ENCODE data around the gene UGCG.

UGCG gene

DNA sequence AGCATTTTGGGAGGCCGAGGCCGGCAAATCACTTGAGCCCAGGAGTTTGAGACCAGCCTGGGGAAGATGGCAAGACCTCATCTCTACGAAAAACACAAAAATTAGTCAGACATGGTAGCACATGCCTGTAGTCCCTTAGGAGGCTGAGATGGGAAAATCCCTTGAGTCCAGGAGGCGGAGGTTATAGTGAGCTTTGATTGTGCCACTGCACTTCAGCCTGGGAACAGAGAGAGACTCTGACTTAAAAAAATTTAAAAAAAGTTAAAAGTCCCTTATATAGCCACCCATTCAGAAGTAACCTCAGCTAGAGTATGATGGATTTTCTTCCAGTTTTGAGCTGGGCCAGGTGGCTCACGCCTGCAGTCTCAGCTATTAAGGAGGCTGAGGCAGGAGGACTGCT, 72.4 kb downstream of the UGCG start:
- H3K4me3 ChIP-seq (ENCODE audit: control insufficient read depth, low read depth, low read length) = no peak overlapping the region
- no peak for DNase-seq (ENCODE audit: low read depth)
- TF ChIP-seq, protein P1, sequence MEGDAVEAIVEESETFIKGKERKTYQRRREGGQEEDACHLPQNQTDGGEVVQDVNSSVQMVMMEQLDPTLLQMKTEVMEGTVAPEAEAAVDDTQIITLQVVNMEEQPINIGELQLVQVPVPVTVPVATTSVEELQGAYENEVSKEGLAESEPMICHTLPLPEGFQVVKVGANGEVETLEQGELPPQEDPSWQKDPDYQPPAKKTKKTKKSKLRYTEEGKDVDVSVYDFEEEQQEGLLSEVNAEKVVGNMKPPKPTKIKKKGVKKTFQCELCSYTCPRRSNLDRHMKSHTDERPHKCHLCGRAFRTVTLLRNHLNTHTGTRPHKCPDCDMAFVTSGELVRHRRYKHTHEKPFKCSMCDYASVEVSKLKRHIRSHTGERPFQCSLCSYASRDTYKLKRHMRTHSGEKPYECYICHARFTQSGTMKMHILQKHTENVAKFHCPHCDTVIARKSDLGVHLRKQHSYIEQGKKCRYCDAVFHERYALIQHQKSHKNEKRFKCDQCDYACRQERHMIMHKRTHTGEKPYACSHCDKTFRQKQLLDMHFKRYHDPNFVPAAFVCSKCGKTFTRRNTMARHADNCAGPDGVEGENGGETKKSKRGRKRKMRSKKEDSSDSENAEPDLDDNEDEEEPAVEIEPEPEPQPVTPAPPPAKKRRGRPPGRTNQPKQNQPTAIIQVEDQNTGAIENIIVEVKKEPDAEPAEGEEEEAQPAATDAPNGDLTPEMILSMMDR (IDR thresholded peaks at IDR 0.05; ENCODE audit: control insufficient read depth, insufficient read depth, low read depth, low read length, missing control alignments) = no peak

DNA sequence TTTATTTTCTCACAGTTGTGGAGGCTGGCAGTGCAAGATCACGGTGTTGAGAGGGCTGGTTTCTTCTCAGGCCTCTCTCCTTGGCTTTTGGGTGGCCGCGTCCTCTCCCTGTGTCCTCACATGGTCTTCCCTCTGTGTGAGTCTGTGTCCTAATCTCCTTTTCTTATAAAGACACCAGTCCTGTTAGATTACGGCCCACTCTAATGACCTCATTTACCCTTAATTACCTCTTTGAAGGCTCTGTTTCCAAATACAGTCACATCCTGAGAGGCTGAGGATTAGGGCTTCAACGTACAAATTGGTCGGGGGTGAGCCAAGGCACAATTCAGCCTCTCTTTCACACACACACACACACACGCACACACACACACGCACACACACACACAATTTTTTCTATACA, 73.0 kb downstream of the UGCG start:
- H3K4me3 ChIP-seq (ENCODE audit: control insufficient read depth, low read depth, low read length) = no peak overlapping the region
- DNase-seq (ENCODE audit: low read depth) = no peak
- TF ChIP-seq, protein P1 (IDR thresholded peaks at IDR 0.05; ENCODE audit: control insufficient read depth, insufficient read depth, low read depth, low read length, missing control alignments) = no peak

GRCh38 chr9:111970827-111971226, 74.2 kb downstream of the UGCG start:
- DNase-seq (ENCODE audit: low read depth) = no peak
- H3K4me3 ChIP-seq (ENCODE audit: control insufficient read depth, low read depth, low read length) = no peak overlapping the region
- TF ChIP-seq, protein P1 (IDR thresholded peaks at IDR 0.05; ENCODE audit: control insufficient read depth, insufficient read depth, low read depth, low read length, missing control alignments) = no peak

DNA sequence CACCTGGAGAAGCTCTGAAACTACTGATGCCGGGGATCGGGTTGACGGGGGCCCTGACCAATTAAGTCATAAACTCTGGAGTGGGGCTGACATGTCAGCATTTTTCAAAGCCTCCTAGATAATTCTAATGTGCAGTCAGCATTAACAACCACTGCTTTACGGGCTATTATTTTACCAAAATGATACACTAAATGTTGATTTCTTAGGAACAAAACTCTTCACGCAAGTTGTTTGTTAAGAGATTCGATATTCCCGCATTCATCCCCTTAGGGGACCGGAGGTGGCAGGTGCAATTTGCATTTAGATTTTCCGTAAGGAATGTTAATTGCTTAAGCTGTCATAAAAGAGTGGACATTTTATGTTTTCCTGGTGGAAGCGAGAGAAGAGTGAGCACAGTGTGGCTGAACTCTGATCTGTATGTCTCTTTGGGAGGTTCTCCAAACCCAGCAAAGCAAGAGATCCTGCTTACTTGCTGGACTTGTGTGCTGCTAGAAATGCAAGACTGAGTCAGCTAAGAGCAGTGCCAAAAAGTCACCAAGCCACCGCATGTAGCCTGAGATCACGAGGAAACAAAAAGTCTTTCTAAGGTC, 77.6 kb downstream of the UGCG start:
- DNase-seq (ENCODE audit: low read depth) = peak; percentile 29
- TF ChIP-seq, protein P1 (IDR thresholded peaks at IDR 0.05; ENCODE audit: control insufficient read depth, insufficient read depth, low read depth, low read length, missing control alignments) = no peak
- H3K4me3 ChIP-seq (ENCODE audit: control insufficient read depth, low read depth, low read length) = no peak overlapping the region

DNA sequence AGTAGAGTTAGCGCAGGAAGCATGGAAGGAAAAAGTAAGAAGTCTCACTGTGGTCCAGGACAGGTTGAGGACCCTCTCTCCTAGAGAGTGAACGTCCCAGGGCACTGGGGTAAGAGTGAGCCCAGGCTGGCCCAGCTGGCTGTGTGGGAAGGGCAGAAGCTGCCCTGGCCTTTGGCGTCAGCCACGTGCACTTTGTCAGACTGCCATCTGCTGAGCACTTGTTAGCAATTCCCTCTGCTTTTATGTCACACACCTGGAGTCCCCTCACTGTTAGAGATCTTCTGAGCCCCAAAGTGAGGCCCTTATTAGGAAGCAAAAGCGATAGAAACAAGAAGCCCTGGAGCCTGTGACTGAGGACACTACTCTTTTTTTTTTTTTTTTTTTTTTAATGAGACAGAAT, 79.1 kb downstream of the UGCG start:
- TF ChIP-seq, protein P1 (IDR thresholded peaks at IDR 0.05; ENCODE audit: control insufficient read depth, insufficient read depth, low read depth, low read length, missing control alignments) = no peak
- H3K4me3 ChIP-seq (ENCODE audit: control insufficient read depth, low read depth, low read length) = no peak overlapping the region
- no peak for DNase-seq (ENCODE audit: low read depth)

GRCh38 chr9:111978616-111979015, 82.0 kb downstream of the UGCG start:
- no peak for DNase-seq (ENCODE audit: low read depth)
- TF ChIP-seq, protein P1 (IDR thresholded peaks at IDR 0.05; ENCODE audit: control insufficient read depth, insufficient read depth, low read depth, low read length, missing control alignments) = no peak
- no peak overlapping the region for H3K4me3 ChIP-seq (ENCODE audit: control insufficient read depth, low read depth, low read length)

GRCh38 chr9:111979561-111979960, 82.9 kb downstream of the UGCG start:
- no peak for DNase-seq (ENCODE audit: low read depth)
- H3K4me3 ChIP-seq (ENCODE audit: control insufficient read depth, low read depth, low read length) = no peak overlapping the region
- TF ChIP-seq, protein P1 (IDR thresholded peaks at IDR 0.05; ENCODE audit: control insufficient read depth, insufficient read depth, low read depth, low read length, missing control alignments) = no peak
